AG04449 (cell line): Measurements from ENCODE around the gene NRG3.

Experiments used
- CTCF ChIA-PET: fragments of 350-600 bp; formaldehyde crosslinking; extraction: SDS; loops from one replicate; lab custom pipeline; 2021; ENCODE audit warnings: antibody characterized with exemption; lab: Yijun Ruan, JAX
- POLR2A ChIA-PET: fragments of 400-600, 350-600 bp; formaldehyde crosslinking; extraction: SDS; loops from one replicate; lab custom pipeline; 2020; ENCODE audit warnings: antibody characterized with exemption, inconsistent platforms; lab: Yijun Ruan, JAX
- DNase-seq: peaks from one replicate; pipeline ENCODE4 v3.0.0-alpha.2; 2010; ENCODE audit warnings: low read depth, low spot score
- H3K4me3 ChIP-seq: 2 replicates; pipeline ENCODE4 v1.5.1; 2011; ENCODE audit warnings: low read depth, mild to moderate bottlenecking, control low read depth, low read length
- TF ChIP-seq, protein P1 (sequence below): IDR thresholded peaks from one replicate; pipeline ENCODE4 v1.5.1; 2011; ENCODE audit warnings: mild to moderate bottlenecking, moderate library complexity, low read length, control low read depth, inconsistent platforms; ENCODE audit not compliant: insufficient read depth; ENCODE audit errors: missing control alignments

NRG3 gene

DNA sequence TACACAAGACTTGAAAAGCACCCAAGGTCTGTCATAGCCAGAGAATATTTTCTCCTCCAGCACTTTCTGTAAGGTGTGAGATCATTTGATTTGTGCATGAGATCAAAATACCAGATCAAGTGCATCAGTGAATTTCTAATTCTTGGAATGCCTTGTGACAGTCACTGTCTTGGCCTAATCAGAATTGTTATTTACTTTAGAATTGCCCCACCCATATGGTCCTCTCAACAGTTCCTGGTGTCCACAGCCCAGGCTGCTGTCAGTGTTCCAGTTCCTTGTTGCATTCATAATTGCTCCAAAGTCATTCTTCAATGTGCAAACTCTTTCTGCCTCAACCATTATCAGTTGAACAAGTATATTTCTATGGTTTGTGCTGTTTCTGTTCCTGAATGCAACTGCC, 770.2 kb downstream of the NRG3 start:
- POLR2A ChIA-PET: no interaction called here
- H3K4me3 ChIP-seq: no peak overlapping the region
- TF ChIP-seq, protein P1, sequence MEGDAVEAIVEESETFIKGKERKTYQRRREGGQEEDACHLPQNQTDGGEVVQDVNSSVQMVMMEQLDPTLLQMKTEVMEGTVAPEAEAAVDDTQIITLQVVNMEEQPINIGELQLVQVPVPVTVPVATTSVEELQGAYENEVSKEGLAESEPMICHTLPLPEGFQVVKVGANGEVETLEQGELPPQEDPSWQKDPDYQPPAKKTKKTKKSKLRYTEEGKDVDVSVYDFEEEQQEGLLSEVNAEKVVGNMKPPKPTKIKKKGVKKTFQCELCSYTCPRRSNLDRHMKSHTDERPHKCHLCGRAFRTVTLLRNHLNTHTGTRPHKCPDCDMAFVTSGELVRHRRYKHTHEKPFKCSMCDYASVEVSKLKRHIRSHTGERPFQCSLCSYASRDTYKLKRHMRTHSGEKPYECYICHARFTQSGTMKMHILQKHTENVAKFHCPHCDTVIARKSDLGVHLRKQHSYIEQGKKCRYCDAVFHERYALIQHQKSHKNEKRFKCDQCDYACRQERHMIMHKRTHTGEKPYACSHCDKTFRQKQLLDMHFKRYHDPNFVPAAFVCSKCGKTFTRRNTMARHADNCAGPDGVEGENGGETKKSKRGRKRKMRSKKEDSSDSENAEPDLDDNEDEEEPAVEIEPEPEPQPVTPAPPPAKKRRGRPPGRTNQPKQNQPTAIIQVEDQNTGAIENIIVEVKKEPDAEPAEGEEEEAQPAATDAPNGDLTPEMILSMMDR: no peak
- DNase-seq: no peak
- CTCF ChIA-PET: no interaction called here

DNA sequence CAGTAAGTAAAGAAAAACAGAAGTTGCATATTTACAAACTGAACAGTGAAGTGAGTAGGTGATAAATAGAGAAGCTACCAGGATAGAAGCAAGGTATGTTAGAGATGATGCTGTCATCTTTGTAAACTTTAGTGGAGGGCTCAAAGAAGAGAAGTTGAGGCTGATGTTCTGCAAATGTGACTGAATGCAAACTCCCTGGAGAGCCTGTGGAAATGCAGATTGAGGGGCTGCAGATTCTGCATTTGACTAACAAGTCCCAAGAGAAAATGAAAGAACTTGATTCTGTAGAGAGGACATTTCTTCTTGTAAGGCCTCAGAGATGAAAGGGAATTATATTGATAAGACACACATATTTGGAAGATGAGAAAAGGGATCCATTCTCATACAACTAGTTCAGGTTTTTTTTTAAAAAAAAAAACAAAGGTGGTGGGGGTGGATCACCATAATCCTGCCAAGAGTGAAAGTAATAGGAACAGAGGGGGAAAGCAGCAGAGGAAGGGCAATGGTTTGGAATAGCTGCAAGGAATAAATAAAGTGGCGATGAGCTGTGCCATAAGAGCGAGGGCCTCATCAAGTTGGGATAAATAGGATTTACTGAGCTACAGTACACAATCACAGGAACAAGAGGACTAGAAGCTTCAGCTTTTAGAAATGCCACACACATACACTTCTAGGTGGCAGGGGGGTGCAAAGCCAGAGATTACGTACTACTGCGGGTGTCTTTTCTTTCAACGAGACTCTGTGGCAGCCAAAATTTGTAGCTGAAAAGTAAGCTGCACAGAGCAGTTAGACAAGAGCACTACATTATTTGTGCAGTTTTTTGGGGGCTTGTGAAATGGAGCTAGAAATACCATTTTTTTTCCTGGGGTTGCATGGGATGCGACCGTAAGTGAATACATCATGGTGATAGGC, 778.5 kb downstream of the NRG3 start:
- TF ChIP-seq, protein P1: no peak
- ChIA-PET POLR2A (no interaction called here), CTCF (no interaction called here)
- no peak for DNase-seq
- no peak overlapping the region for H3K4me3 ChIP-seq

DNA sequence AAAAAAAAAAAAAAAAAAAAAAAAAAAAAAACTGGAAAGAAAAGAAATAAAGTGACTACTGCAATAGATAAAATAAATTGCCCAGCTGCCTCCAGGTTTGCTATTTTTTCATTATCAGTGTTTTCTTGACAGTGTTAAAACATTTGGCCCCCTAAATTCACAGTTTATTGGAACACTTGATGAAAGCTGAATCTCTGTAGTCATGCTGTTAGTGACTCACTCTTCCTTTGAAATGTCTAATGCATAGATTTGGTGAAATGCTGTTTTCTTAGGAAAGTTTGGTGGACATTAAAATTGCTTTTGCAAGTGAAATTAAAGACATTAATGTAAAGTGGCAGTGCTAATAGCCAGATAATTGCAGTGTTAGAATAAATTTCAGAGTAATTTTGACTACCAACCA, 785.2 kb downstream of the NRG3 start:
- no peak overlapping the region for H3K4me3 ChIP-seq
- DNase-seq: no peak
- POLR2A ChIA-PET: no interaction called here
- CTCF ChIA-PET: no interaction called here
- TF ChIP-seq, protein P1: no peak

DNA sequence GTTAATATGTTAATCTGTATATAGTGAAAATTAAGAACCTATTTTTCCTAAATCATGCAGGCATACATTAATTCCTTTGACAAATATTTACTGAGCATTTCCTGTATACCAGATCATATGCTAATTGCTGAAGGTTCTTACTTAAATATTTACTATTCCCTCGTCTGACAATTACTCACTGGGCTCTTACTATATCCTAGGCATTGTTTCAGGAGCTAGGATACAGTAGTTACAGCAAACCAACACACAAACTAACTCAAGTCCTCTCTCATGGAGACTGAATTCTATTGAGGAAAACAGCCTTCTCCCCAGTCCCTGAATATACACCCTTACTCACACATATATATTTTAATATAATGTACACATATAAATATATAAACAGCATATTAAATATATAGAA, 786.0 kb downstream of the NRG3 start:
- ChIA-PET CTCF (no interaction called here), POLR2A (no interaction called here)
- DNase-seq: no peak
- no peak overlapping the region for H3K4me3 ChIP-seq
- TF ChIP-seq, protein P1: no peak

DNA sequence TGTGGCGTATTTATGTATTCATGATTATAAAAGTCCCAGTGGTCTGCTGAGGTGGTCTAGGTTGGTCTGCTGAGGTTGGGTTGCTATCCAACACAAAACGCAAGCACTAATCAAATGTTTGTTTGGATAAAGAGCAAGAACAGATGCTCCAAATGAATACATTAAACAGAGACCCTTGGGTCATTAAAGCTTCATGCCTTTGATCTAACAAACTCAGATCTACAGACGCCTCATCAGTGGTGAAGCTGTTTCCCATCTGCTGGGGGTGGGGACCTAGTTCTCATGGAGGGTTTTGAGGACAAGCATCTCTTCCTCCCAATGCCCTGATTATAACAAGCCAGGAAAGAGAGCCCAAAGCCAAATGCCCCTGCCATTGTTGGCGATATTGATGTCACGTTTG, 786.7 kb downstream of the NRG3 start:
- TF ChIP-seq, protein P1: no peak
- ChIA-PET CTCF (no interaction called here), POLR2A (no interaction called here)
- no peak overlapping the region for H3K4me3 ChIP-seq
- DNase-seq: no peak

DNA sequence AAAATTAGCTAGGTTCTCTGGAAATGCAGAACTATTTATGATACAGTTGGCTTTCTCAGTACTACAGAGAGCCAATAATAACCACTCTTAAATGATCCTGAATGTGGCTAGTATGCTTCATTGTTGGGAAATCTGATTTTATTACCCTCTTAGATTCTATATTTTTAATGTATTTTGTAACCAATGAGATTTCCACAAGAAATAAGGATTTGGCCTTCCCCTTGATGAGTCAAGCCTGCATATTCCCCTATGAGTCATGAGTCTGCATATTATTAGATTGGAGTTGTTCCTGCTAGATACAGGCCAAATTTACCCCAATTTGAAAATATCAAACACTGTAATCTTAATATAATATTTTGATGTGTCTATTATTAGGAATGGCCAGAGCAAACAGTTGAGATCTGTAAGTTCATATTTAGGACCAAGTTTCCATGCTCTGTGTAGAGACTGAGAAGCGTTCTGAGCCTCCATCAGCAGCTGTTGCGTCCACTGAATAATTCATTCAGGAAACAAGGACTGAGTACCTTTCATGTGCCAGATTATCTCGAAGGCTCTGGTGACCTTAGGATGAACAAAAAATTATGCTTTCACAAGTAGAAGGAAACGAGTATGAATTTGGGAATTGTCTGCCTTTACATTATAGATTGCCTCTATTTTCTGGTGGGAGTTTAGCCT, 793.4 kb downstream of the NRG3 start:
- POLR2A ChIA-PET: no interaction called here
- no peak overlapping the region for H3K4me3 ChIP-seq
- TF ChIP-seq, protein P1: no peak
- no peak for DNase-seq
- CTCF ChIA-PET: no interaction called here
